Jurkat, Clone E6-1 (cell line): ENCODE measurements around the gene CIAO2A.

ENCODE experiments used
- DNase-seq: peaks from one replicate; pipeline ENCODE4 v3.0.0-alpha.2; 2011; ENCODE audit warnings: low read depth, low spot score
- H3K4me3 ChIP-seq: 2 replicates; pipeline ENCODE4 v1.5.1; 2011; ENCODE audit warnings: mild to moderate bottlenecking, low read length, control low read depth, moderate library complexity

The CIAO2A gene

GRCh38 chr15:64048781-64049460 is 44.7 kb downstream of the CIAO2A start:
- no peak overlapping the region for H3K4me3 ChIP-seq
- no peak for DNase-seq

GRCh38 chr15:64046421-64047153 is 47.1 kb downstream of the CIAO2A start, which contains the start of gene DAPK2:
TSS of gene DAPK2 (minus strand) at chr15:64046485. CDS start at chr15:64040261, 6,224 bp downstream.
- peak; percentile 19 for DNase-seq
- peak within 1 kb of the TSS; percentile 54 for H3K4me3 ChIP-seq

GRCh38 chr15:64045774-64046420 is 47.7 kb downstream of the CIAO2A start:
- DNase-seq, result no peak
- H3K4me3 ChIP-seq, result peak overlapping the region; percentile 54; the same call in 1 of the 2 replicates

GRCh38 chr15:64045101-64045435 is 48.6 kb downstream of the CIAO2A start:
- no peak overlapping the region for H3K4me3 ChIP-seq
- DNase-seq, result no peak

- no peak overlapping the region for H3K4me3 ChIP-seq
- no peak for DNase-seq
Measured at GRCh38 chr15:64044300-64045100, 49.1 kb downstream of the CIAO2A start.

- DNase-seq, result peak; percentile 20
- no peak overlapping the region for H3K4me3 ChIP-seq
Measured at GRCh38 chr15:64038878-64039610, 54.6 kb downstream of the CIAO2A start.

GRCh38 chr15:64037966-64038365 is 55.7 kb downstream of the CIAO2A start:
- no peak for DNase-seq
- H3K4me3 ChIP-seq, result no peak overlapping the region

GRCh38 chr15:64037116-64037515 is 56.5 kb downstream of the CIAO2A start:
- no peak for DNase-seq
- H3K4me3 ChIP-seq, result no peak overlapping the region

- no peak for DNase-seq
- H3K4me3 ChIP-seq, result no peak overlapping the region
Measured at GRCh38 chr15:64035525-64035924, 58.1 kb downstream of the CIAO2A start.

- H3K4me3 ChIP-seq, result no peak overlapping the region
- no peak for DNase-seq
Measured at GRCh38 chr15:64034519-64034918, 59.1 kb downstream of the CIAO2A start.

- no peak for DNase-seq
- H3K4me3 ChIP-seq, result no peak overlapping the region
Measured at GRCh38 chr15:64032329-64032728, 61.3 kb downstream of the CIAO2A start.

- no peak overlapping the region for H3K4me3 ChIP-seq
- DNase-seq, result no peak
Measured at GRCh38 chr15:64030123-64030522, 63.5 kb downstream of the CIAO2A start.

GRCh38 chr15:64029633-64030032 is 64.0 kb downstream of the CIAO2A start:
- no peak for DNase-seq
- no peak overlapping the region for H3K4me3 ChIP-seq

GRCh38 chr15:64029110-64029509 is 64.5 kb downstream of the CIAO2A start:
- no peak overlapping the region for H3K4me3 ChIP-seq
- DNase-seq, result no peak

GRCh38 chr15:64026591-64026990 is 67.0 kb downstream of the CIAO2A start:
- no peak for DNase-seq
- H3K4me3 ChIP-seq, result no peak overlapping the region

- no peak overlapping the region for H3K4me3 ChIP-seq
- no peak for DNase-seq
Measured at GRCh38 chr15:64024172-64025050, 69.2 kb downstream of the CIAO2A start.

- DNase-seq, result no peak
- H3K4me3 ChIP-seq, result no peak overlapping the region
Measured at GRCh38 chr15:64023220-64023619, 70.4 kb downstream of the CIAO2A start.

GRCh38 chr15:64022571-64022970 is 71.1 kb downstream of the CIAO2A start:
- no peak overlapping the region for H3K4me3 ChIP-seq
- DNase-seq, result no peak
